HepG2 (cell line): ENCODE results near the gene RBPJ. TPM values are rescaled to one million over a fixed set of nuclear protein-coding genes. Genes with fewer than 3 reads are reported as not detected.

ENCODE experiments used
- ATF7-NPFF ChIP-seq: sonication (generic); formaldehyde crosslinking; IDR thresholded peaks from 2 replicates; pipeline ENCODE4 v1.8.1; 2023; ENCODE audit warnings: mild to moderate bottlenecking, low read depth, missing genetic modification reagents, moderate library complexity
- CENPT ChIP-seq: sonication (generic); formaldehyde crosslinking; IDR thresholded peaks from 2 replicates; pipeline ENCODE4 v1.8.0; 2022; ENCODE audit warnings: low read depth, mild to moderate bottlenecking, moderate library complexity, missing genetic modification reagents
- CTCF ChIP-seq: sonication (generic); formaldehyde crosslinking; IDR thresholded peaks from 2 replicates; pipeline ENCODE4 v1.5.0; 2020; ENCODE audit warnings: mild to moderate bottlenecking, missing genetic modification reagents, moderate library complexity
- ELF1 ChIP-seq: sonication (generic); formaldehyde crosslinking; IDR thresholded peaks from 2 replicates; pipeline ENCODE4 v1.4.0; 2020; ENCODE audit warnings: missing genetic modification reagents
- GPN1 ChIP-seq: sonication (generic); formaldehyde crosslinking; IDR thresholded peaks from 2 replicates; pipeline ENCODE4 v1.5.1; 2020; ENCODE audit warnings: missing genetic modification reagents, borderline replicate concordance
- HNRNPH1 ChIP-seq: fragments of 200-400 bp; formaldehyde crosslinking; optimal IDR thresholded peaks from 2 replicates; pipeline ENCODE3; 2017; ENCODE audit warnings: mild to moderate bottlenecking, low read depth, low read length
- HOXA9 ChIP-seq: sonication (generic); formaldehyde crosslinking; IDR thresholded peaks from 2 replicates; pipeline ENCODE4 v1.8.1; 2022; ENCODE audit warnings: missing genetic modification reagents, mild to moderate bottlenecking, moderate library complexity, borderline replicate concordance
- MATR3 ChIP-seq: sonication (generic); formaldehyde crosslinking; IDR thresholded peaks from 2 replicates; pipeline ENCODE4 v1.4.0; 2020; ENCODE audit warnings: missing genetic modification reagents
- MLXIP ChIP-seq: sonication (generic); formaldehyde crosslinking; IDR thresholded peaks from 2 replicates; pipeline ENCODE4 v1.9.0; 2021; ENCODE audit warnings: missing genetic modification reagents, borderline replicate concordance
- STAT5B ChIP-seq: sonication (generic); formaldehyde crosslinking; IDR thresholded peaks from 2 replicates; pipeline ENCODE4 v1.4.0; 2020; ENCODE audit warnings: missing genetic modification reagents
- TRIM22 ChIP-seq: fragments of 450-650 bp; IDR thresholded peaks from 2 replicates; pipeline ENCODE4 v1.6.1; 2017
- ZIK1 ChIP-seq: sonication (generic); formaldehyde crosslinking; IDR thresholded peaks from 2 replicates; pipeline ENCODE4 v1.5.0; 2020; ENCODE audit warnings: mild to moderate bottlenecking, low read depth, missing genetic modification reagents, borderline replicate concordance
- ZNF124 ChIP-seq: sonication (generic); formaldehyde crosslinking; IDR thresholded peaks from 2 replicates; pipeline ENCODE4 v1.4.0; 2020; ENCODE audit warnings: missing genetic modification reagents
- ZNF3 ChIP-seq: IDR thresholded peaks from 2 replicates; pipeline ENCODE4 v1.7.0; 2017; ENCODE audit warnings: inconsistent platforms
- ZNF773 ChIP-seq: sonication (generic); formaldehyde crosslinking; IDR thresholded peaks from 2 replicates; pipeline ENCODE4 v1.4.0; 2020; ENCODE audit warnings: missing genetic modification reagents, borderline replicate concordance
- ZNF883 ChIP-seq: sonication (generic); formaldehyde crosslinking; IDR thresholded peaks from 2 replicates; pipeline ENCODE4 v1.5.1; 2020; ENCODE audit warnings: mild to moderate bottlenecking, missing genetic modification reagents; ENCODE audit errors: not compliant biosample characterization
- polyA plus RNA-seq, 8 experiments: library from polyadenylated mRNA; depleted of rRNA in 3 of 8; stranded (reverse) in 7 of 8; unstranded in 1 of 8; fragments of >200 nt; fragmentation: Illumina TruSeq in 4 of 8; extraction: Trizol in 4 of 8; gene quantifications; 2 replicates each; pipeline versions ENCODE4 v1.2.1 to v1.2.3, GENCODE V29; 2011 to 2016; ENCODE audit warnings: low read depth in 4 of 8, missing spikeins in 1 of 8, mixed read lengths in 1 of 8; ENCODE audit not compliant: insufficient read depth in 1 of 8
- total RNA-seq, 5 experiments: library from RNA; depleted of rRNA; stranded (reverse); fragments of >200 nt; fragmentation: Illumina TruSeq; extraction: Trizol; gene quantifications; 2 replicates each; pipeline ENCODE4 v1.2.3, GENCODE V29; 2016; ENCODE audit warnings: low read depth in 1 of 5
- TF ChIP-seq, protein P1 (sequence below): fragments of 450-650 bp; IDR thresholded peaks from 2 replicates; pipeline ENCODE4 v1.6.1; 2016
- TF ChIP-seq, protein P2 (sequence below): sonication (generic); formaldehyde crosslinking; IDR thresholded peaks from 2 replicates; pipeline ENCODE4 v1.9.0; 2022; ENCODE audit warnings: missing genetic modification reagents, mild to moderate bottlenecking, borderline replicate concordance
- TF ChIP-seq, protein P3 (sequence below): IDR thresholded peaks from 2 replicates; pipeline ENCODE4 v1.6.1; 2016

The RBPJ gene
- total and polyA plus RNA-seq, 2 of the 13 experiments (the other 11 are each of a cell fraction or from before 2014, with no cell fraction given), result 25.9 to 33.2 TPM

- TF ChIP-seq ATF7-NPFF (CRISPR knock-in tag) (peak; percentile 38; the same call in 1 of the 2 replicates), ZIK1 (peak; percentile 44; the same call in 1 of the 2 replicates), ZNF883 (no peak), ELF1 (CRISPR knock-in tag) (peak; percentile 57), ZNF3 (no peak), CENPT (CRISPR knock-in tag) (no peak), CTCF (CRISPR knock-in tag) (peak; percentile 35; the same call in 1 of the 2 replicates), TRIM22 (no peak), MATR3 (CRISPR knock-in tag) (no peak), ZNF773 (no peak), HOXA9 (no peak), ZNF124 (CRISPR knock-in tag) (no peak), HNRNPH1 (no peak), STAT5B (CRISPR knock-in tag) (no peak), GPN1 (CRISPR knock-in tag) (no peak), MLXIP (no peak)
- TF ChIP-seq, protein P1, sequence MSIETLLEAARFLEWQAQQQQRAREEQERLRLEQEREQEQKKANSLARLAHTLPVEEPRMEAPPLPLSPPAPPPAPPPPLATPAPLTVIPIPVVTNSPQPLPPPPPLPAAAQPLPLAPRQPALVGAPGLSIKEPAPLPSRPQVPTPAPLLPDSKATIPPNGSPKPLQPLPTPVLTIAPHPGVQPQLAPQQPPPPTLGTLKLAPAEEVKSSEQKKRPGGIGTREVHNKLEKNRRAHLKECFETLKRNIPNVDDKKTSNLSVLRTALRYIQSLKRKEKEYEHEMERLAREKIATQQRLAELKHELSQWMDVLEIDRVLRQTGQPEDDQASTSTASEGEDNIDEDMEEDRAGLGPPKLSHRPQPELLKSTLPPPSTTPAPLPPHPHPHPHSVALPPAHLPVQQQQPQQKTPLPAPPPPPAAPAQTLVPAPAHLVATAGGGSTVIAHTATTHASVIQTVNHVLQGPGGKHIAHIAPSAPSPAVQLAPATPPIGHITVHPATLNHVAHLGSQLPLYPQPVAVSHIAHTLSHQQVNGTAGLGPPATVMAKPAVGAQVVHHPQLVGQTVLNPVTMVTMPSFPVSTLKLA, result no peak
- TF ChIP-seq, protein P2, sequence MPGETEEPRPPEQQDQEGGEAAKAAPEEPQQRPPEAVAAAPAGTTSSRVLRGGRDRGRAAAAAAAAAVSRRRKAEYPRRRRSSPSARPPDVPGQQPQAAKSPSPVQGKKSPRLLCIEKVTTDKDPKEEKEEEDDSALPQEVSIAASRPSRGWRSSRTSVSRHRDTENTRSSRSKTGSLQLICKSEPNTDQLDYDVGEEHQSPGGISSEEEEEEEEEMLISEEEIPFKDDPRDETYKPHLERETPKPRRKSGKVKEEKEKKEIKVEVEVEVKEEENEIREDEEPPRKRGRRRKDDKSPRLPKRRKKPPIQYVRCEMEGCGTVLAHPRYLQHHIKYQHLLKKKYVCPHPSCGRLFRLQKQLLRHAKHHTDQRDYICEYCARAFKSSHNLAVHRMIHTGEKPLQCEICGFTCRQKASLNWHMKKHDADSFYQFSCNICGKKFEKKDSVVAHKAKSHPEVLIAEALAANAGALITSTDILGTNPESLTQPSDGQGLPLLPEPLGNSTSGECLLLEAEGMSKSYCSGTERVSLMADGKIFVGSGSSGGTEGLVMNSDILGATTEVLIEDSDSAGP (CRISPR knock-in tag), result no peak; the same call in 1 of the 2 replicates
- TF ChIP-seq, protein P3, sequence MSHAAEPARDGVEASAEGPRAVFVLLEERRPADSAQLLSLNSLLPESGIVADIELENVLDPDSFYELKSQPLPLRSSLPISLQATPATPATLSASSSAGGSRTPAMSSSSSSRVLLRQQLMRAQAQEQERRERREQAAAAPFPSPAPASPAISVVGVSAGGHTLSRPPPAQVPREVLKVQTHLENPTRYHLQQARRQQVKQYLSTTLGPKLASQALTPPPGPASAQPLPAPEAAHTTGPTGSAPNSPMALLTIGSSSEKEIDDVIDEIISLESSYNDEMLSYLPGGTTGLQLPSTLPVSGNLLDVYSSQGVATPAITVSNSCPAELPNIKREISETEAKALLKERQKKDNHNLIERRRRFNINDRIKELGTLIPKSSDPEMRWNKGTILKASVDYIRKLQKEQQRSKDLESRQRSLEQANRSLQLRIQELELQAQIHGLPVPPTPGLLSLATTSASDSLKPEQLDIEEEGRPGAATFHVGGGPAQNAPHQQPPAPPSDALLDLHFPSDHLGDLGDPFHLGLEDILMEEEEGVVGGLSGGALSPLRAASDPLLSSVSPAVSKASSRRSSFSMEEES (CRISPR knock-in tag), result no peak
Measured at GRCh38 chr4:26319467-26319948, 1.3 kb upstream of the RBPJ start (continued).
